Lower leg skin (tissue), 4 donors: ENCODE results near the gene TMEM117. TPM values are rescaled to one million over a fixed set of nuclear protein-coding genes. Genes with fewer than 3 reads are reported as not detected.

Experiments used
- DNase-seq, 2 donors: peaks; one replicate each; pipeline ENCODE4 v3.0.0-alpha.2; 2019; ENCODE audit warnings: low spot score in 2 of 2
- H3K4me3 ChIP-seq: fragments of 200-600 bp; sonication (generic); 2 replicates; pipeline ENCODE4 v1.5.1; 2017; ENCODE audit warnings: mild to moderate bottlenecking, low read depth; ENCODE audit not compliant: poor library complexity, severe bottlenecking
- CTCF ChIP-seq, 3 donors: fragments of 450-650 bp; IDR thresholded peaks; one replicate each; pipeline ENCODE4 v1.5.1; 2016; ENCODE audit warnings: antibody characterized with exemption in 3 of 3, mild to moderate bottlenecking in 3 of 3, moderate library complexity in 2 of 3
- POLR2A ChIP-seq, 2 donors: fragments of 450-650 bp; IDR thresholded peaks; one replicate each; pipeline ENCODE4 v1.6.1; 2016 to 2017; ENCODE audit warnings: antibody characterized with exemption in 2 of 2, mild to moderate bottlenecking in 1 of 2, moderate library complexity in 1 of 2
- WGBS, 2 donors: methylation state at CpG; one replicate each; pipeline ENCODE4 v1.1.5; 2018; 5-methylcytosine and 5-hydroxymethylcytosine counted together
- intact Hi-C: fragments of 100-400 bp; cut with DNase I; formaldehyde crosslinking; loops from one replicate; pipeline ENCODE4 v1.15.0; 2023; ENCODE audit warnings: low total_unique reads
- total RNA-seq, 4 donors: library from RNA; depleted of rRNA; stranded (reverse); fragments of >200 nt; gene quantifications; one replicate each; pipeline ENCODE4 v1.1.0, GENCODE V29; 2016

Gene TMEM117
- total RNA-seq, 4 donors from 2014 or later: 19.9 to 27.8 (median 24.3) TPM

GRCh38 chr12:43812926-43813325, 23.0 kb upstream of the TMEM117 start:
- intact Hi-C loops: no loop called here
- 67 to 85% methylated on average over 4 of the region's 4 CpGs for WGBS, 2 donors
- TF ChIP-seq CTCF (IDR thresholded peaks at IDR 0.05) (no peak), POLR2A (IDR thresholded peaks at IDR 0.05) (no peak)
- no peak overlapping the region for H3K4me3 ChIP-seq
- no peak for DNase-seq

GRCh38 chr12:43815416-43815815, 20.5 kb upstream of the TMEM117 start:
- DNase-seq: no peak
- TF ChIP-seq CTCF (IDR thresholded peaks at IDR 0.05): no peak
- no peak for TF ChIP-seq POLR2A (IDR thresholded peaks at IDR 0.05)
- H3K4me3 ChIP-seq: no peak overlapping the region
- intact Hi-C loops: no loop called here
- 56 to 63% methylated on average over 3 of the region's 3 CpGs for WGBS, 2 donors

GRCh38 chr12:43816168-43816567, 19.7 kb upstream of the TMEM117 start:
- intact Hi-C loops: no loop called here
- DNase-seq: no peak
- no peak for TF ChIP-seq POLR2A (IDR thresholded peaks at IDR 0.05)
- no peak for TF ChIP-seq CTCF (IDR thresholded peaks at IDR 0.05)
- 79 to 87% methylated on average over 3 of the region's 3 CpGs for WGBS, 2 donors
- no peak overlapping the region for H3K4me3 ChIP-seq

GRCh38 chr12:43824207-43824775, 11.6 kb upstream of the TMEM117 start:
- no peak for DNase-seq
- TF ChIP-seq POLR2A (IDR thresholded peaks at IDR 0.05) (no peak), CTCF (IDR thresholded peaks at IDR 0.05) (no peak)
- 93 to 94% methylated on average over 8 of the region's 8 CpGs for WGBS, 2 donors
- intact Hi-C loops: no loop called here
- no peak overlapping the region for H3K4me3 ChIP-seq

GRCh38 chr12:43826681-43827080, 9.2 kb upstream of the TMEM117 start:
- 93 to 94% methylated on average over 3 of the region's 3 CpGs for WGBS, 2 donors
- no peak for TF ChIP-seq CTCF (IDR thresholded peaks at IDR 0.05)
- no peak for TF ChIP-seq POLR2A (IDR thresholded peaks at IDR 0.05)
- H3K4me3 ChIP-seq: no peak overlapping the region
- no peak for DNase-seq
- intact Hi-C loops: no loop called here

GRCh38 chr12:43827093-43827492, 8.8 kb upstream of the TMEM117 start:
- no peak for DNase-seq
- no peak overlapping the region for H3K4me3 ChIP-seq
- WGBS, 2 donors: 65% methylated on average over 1 of the region's 1 CpG
- no peak for TF ChIP-seq CTCF (IDR thresholded peaks at IDR 0.05)
- no peak for TF ChIP-seq POLR2A (IDR thresholded peaks at IDR 0.05)
- intact Hi-C loops: no loop called here
